IMR-90 (cell line): ENCODE results near the gene WDFY1.

Experiments used
- CHD1 ChIP-seq: IDR thresholded peaks from 2 replicates; pipeline ENCODE4 v1.6.1; 2012; ENCODE audit warnings: low read depth, low read length, improper control_type of control experiment
- CTCF ChIP-seq: conservative IDR thresholded peaks from 2 replicates; pipeline ENCODE4 v1.5.1; 2012; ENCODE audit warnings: mild to moderate bottlenecking, low read depth, low read length, improper control_type of control experiment
- FOS ChIP-seq: fragments of 150-350 bp; IDR thresholded peaks from 2 replicates; pipeline ENCODE4 v1.6.1; 2016; ENCODE audit warnings: low read depth, low read length
- MAFK ChIP-seq: IDR thresholded peaks from 2 replicates; pipeline ENCODE4 v1.6.1; 2012; ENCODE audit warnings: low read depth, low read length, improper control_type of control experiment
- MAZ ChIP-seq: IDR thresholded peaks from 2 replicates; pipeline ENCODE4 v1.6.1; 2012; ENCODE audit warnings: low read depth, mild to moderate bottlenecking, low read length, improper control_type of control experiment, moderate library complexity, borderline replicate concordance
- MXI1 ChIP-seq: IDR thresholded peaks from 2 replicates; pipeline ENCODE4 v1.6.1; 2012; ENCODE audit warnings: low read depth, mild to moderate bottlenecking, low read length, moderate library complexity, borderline replicate concordance
- NFE2L2 ChIP-seq: fragments of 150-350 bp; IDR thresholded peaks from 2 replicates; pipeline ENCODE4 v1.6.1; 2016; ENCODE audit warnings: low read depth, mild to moderate bottlenecking, low read length
- POLR2A ChIP-seq: IDR thresholded peaks from 2 replicates; pipeline ENCODE4 v1.6.1; 2012; ENCODE audit warnings: mild to moderate bottlenecking, low read depth, low read length
- RFX5 ChIP-seq: IDR thresholded peaks from 2 replicates; pipeline ENCODE4 v1.8.0; 2012; ENCODE audit warnings: low read depth, mild to moderate bottlenecking, low read length, moderate library complexity
- SMC3 ChIP-seq: fragments of 150-350 bp; IDR thresholded peaks from 2 replicates; pipeline ENCODE4 v1.6.1; 2016; ENCODE audit warnings: low read depth, mild to moderate bottlenecking, antibody characterized with exemption, low read length, moderate library complexity

- TF ChIP-seq MAZ (no peak), FOS (no peak), POLR2A (no peak), CTCF (no peak), NFE2L2 (no peak), CHD1 (no peak), MXI1 (no peak), RFX5 (no peak), SMC3 (no peak), MAFK (no peak)
These were observed 110.7 kb downstream of the WDFY1 start for GRCh38 chr2:223834431-223834830.
